ENCODE data around the gene CRYBG1.

GRCh38 chr6:106421496-106421895 is 61.0 kb downstream of the CRYBG1 start:
- TF ChIP-seq CTCF (optimal IDR thresholded peaks at IDR 0.05 in 1 of 3, IDR thresholded peaks at IDR 0.05 in 1 of 3, conservative IDR thresholded peaks at IDR 0.05 in 1 of 3; ENCODE audit: extremely low read depth in 1 of 3, insufficient read depth in 2 of 3, low read length in 3 of 3) (no peak), EZH2 (IDR thresholded peaks at IDR 0.05; ENCODE audit: low read length) (no peak)
